ENCODE measurements around the gene TMEM86B.

TMEM86B gene

DNA sequence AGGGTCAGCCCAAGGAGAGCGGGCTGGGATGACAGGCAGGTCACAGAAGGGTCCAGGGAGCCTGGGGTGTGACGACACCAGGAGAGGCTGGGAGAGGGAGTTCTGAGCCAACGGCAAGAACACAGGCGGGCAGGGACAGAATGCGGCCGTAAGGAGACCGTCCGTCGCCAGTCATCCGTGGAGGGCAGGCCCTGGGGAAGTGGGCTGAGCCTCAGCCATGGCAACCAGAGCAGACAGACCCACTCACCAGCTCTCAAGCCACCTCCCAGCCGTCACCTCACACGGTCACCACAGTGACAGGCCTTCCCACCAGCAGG is 3.7 kb upstream of the TMEM86B start:
- no peaks in the 10 kb centered on the region for H3K4me1 ChIP-seq (ENCODE audit: control insufficient read depth, insufficient read depth, low read length)
- no peak overlapping the region for H3K27ac ChIP-seq (ENCODE audit: extremely low read depth, low read depth, low read length)
- H3K4me3 ChIP-seq (ENCODE audit: low read depth, low read length), result no peak overlapping the region
- no peak for TF ChIP-seq ZBTB8A (tag by site-specific recombination; IDR thresholded peaks at IDR 0.05)
- no peak for TF ChIP-seq ZNF394 (tag by site-specific recombination; IDR thresholded peaks at IDR 0.05; ENCODE audit: borderline replicate concordance)
- no peak for TF ChIP-seq ZBTB17 (tag by site-specific recombination; IDR thresholded peaks at IDR 0.05)
- no peak for TF ChIP-seq ZNF623 (tag by site-specific recombination; IDR thresholded peaks at IDR 0.05)
- no peak for TF ChIP-seq ZNF221 (tag by site-specific recombination; IDR thresholded peaks at IDR 0.05; ENCODE audit: borderline replicate concordance)
- TF ChIP-seq ZEB2 (tag by site-specific recombination; IDR thresholded peaks at IDR 0.05), result no peak
- TF ChIP-seq ZNF341 (tag by site-specific recombination; IDR thresholded peaks at IDR 0.05; ENCODE audit: low read depth), result no peak
- TF ChIP-seq ZNF202 (tag by site-specific recombination; IDR thresholded peaks at IDR 0.05; ENCODE audit: borderline replicate concordance), result no peak
- no peak for TF ChIP-seq ZNF585B (tag by site-specific recombination; IDR thresholded peaks at IDR 0.05)
- TF ChIP-seq ZNF157 (tag by site-specific recombination; IDR thresholded peaks at IDR 0.05), result no peak
- TF ChIP-seq ZNF324 (tag by site-specific recombination; IDR thresholded peaks at IDR 0.05), result no peak
- no peak for TF ChIP-seq ZNF701 (tag by site-specific recombination; IDR thresholded peaks at IDR 0.05)
- TF ChIP-seq, protein P1, sequence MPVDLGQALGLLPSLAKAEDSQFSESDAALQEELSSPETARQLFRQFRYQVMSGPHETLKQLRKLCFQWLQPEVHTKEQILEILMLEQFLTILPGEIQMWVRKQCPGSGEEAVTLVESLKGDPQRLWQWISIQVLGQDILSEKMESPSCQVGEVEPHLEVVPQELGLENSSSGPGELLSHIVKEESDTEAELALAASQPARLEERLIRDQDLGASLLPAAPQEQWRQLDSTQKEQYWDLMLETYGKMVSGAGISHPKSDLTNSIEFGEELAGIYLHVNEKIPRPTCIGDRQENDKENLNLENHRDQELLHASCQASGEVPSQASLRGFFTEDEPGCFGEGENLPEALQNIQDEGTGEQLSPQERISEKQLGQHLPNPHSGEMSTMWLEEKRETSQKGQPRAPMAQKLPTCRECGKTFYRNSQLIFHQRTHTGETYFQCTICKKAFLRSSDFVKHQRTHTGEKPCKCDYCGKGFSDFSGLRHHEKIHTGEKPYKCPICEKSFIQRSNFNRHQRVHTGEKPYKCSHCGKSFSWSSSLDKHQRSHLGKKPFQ (tag by site-specific recombination; IDR thresholded peaks at IDR 0.05), result no peak
- TF ChIP-seq, protein P2, sequence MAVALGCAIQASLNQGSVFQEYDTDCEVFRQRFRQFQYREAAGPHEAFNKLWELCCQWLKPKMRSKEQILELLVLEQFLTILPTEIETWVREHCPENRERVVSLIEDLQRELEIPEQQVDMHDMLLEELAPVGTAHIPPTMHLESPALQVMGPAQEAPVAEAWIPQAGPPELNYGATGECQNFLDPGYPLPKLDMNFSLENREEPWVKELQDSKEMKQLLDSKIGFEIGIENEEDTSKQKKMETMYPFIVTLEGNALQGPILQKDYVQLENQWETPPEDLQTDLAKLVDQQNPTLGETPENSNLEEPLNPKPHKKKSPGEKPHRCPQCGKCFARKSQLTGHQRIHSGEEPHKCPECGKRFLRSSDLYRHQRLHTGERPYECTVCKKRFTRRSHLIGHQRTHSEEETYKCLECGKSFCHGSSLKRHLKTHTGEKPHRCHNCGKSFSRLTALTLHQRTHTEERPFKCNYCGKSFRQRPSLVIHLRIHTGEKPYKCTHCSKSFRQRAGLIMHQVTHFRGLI (tag by site-specific recombination; IDR thresholded peaks at IDR 0.05), result no peak
- TF ChIP-seq ZNF146 (tag by site-specific recombination; IDR thresholded peaks at IDR 0.05), result no peak
- TF ChIP-seq ZNF433 (tag by site-specific recombination; IDR thresholded peaks at IDR 0.05; ENCODE audit: low read depth), result no peak
- no peak for TF ChIP-seq OSR2 (tag by site-specific recombination; IDR thresholded peaks at IDR 0.05)
- TF ChIP-seq, protein P3, sequence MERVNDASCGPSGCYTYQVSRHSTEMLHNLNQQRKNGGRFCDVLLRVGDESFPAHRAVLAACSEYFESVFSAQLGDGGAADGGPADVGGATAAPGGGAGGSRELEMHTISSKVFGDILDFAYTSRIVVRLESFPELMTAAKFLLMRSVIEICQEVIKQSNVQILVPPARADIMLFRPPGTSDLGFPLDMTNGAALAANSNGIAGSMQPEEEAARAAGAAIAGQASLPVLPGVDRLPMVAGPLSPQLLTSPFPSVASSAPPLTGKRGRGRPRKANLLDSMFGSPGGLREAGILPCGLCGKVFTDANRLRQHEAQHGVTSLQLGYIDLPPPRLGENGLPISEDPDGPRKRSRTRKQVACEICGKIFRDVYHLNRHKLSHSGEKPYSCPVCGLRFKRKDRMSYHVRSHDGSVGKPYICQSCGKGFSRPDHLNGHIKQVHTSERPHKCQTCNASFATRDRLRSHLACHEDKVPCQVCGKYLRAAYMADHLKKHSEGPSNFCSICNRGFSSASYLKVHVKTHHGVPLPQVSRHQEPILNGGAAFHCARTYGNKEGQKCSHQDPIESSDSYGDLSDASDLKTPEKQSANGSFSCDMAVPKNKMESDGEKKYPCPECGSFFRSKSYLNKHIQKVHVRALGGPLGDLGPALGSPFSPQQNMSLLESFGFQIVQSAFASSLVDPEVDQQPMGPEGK (tag by site-specific recombination; IDR thresholded peaks at IDR 0.05), result no peak
- TF ChIP-seq ZNF211 (tag by site-specific recombination; IDR thresholded peaks at IDR 0.05; ENCODE audit: low read depth), result no peak
- ChIA-PET CTCF (interaction anchor here (0.6 kb wide), 1 partner anchor 12 kb away, joined by 5 read pairs; no protein-coding TSS in a partner anchor), POLR2A (interaction anchor here (0.5 kb wide), 1 partner anchor 306 kb away, joined by 11 read pairs; no protein-coding TSS in a partner anchor)
- peaks cover 20 to 92% of the 10 kb centered on the region in 2 experiments for H3K36me3 ChIP-seq (ENCODE audit: control insufficient read depth in 2 of 2, insufficient read depth in 1 of 2, low read length in 2 of 2)
- H3K9me3 ChIP-seq (ENCODE audit: control insufficient read depth, insufficient read depth, low read depth, low read length), result no peaks in the 10 kb centered on the region

DNA sequence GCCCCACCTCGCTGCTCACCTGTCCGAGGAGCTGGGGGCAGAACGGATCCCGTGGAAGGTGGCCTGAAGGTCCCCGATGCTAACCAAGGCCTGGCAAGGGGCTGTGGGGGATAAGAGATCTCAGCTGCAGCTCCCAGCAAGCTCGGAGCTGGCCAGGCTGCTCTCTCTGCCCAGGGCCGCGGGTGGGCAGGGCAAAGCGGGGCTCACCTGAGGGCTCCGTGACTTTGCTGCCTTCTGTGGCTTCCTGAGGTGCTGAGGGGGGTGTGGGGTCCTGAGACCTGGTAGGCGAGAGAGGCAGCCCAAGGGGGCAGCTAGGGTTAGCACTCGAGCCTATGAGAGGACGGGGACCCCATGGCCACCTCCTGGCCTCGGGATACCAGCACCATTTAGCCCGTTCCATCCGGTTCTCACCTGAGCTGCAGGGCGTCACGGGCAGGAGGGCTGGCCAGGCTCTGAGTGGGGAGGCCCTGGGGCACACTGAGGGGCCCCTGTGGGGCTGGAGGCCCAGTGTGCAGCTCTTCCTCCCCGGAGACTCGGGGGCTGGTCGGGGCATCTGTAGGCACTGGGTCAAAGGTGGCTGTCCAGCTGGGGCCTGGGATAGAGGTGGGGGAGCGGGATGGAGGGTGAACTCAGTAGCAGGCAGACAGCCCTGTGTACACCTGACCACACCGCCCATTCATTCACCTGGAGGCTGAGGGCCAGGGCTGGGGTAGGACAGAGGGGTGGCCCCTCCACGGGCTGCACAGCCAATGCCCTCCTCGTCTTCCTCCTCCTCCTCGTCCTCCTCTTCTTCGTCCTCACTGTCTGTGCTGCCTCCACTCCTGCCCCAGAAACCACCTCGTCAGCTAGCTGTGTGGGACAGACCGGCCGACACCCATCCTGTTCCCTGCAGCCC is 3.1 kb upstream of the TMEM86B start:
- no peak overlapping the region for H3K27ac ChIP-seq (ENCODE audit: extremely low read depth, low read depth, low read length)
- ChIA-PET POLR2A (interaction anchor here (0.5 kb wide), 1 partner anchor 307 kb away, joined by 11 read pairs; no protein-coding TSS in a partner anchor), CTCF (no interaction called here)
- no peaks in the 10 kb centered on the region for H3K4me1 ChIP-seq (ENCODE audit: control insufficient read depth, insufficient read depth, low read length)
- H3K4me3 ChIP-seq (ENCODE audit: low read depth, low read length), result no peak overlapping the region
- H3K9me3 ChIP-seq (ENCODE audit: control insufficient read depth, insufficient read depth, low read depth, low read length), result no peaks in the 10 kb centered on the region
- TF ChIP-seq ZNF341 (tag by site-specific recombination; IDR thresholded peaks at IDR 0.05; ENCODE audit: low read depth), result no peak
- no peak for TF ChIP-seq ZNF19 (tag by site-specific recombination; IDR thresholded peaks at IDR 0.05; ENCODE audit: low read depth)
- TF ChIP-seq MEIS1 (CRISPR knock-in tag; IDR thresholded peaks at IDR 0.05; ENCODE audit: borderline replicate concordance), result no peak
- no peak for TF ChIP-seq ZNF239 (tag by site-specific recombination; IDR thresholded peaks at IDR 0.05)
- TF ChIP-seq, protein P4, sequence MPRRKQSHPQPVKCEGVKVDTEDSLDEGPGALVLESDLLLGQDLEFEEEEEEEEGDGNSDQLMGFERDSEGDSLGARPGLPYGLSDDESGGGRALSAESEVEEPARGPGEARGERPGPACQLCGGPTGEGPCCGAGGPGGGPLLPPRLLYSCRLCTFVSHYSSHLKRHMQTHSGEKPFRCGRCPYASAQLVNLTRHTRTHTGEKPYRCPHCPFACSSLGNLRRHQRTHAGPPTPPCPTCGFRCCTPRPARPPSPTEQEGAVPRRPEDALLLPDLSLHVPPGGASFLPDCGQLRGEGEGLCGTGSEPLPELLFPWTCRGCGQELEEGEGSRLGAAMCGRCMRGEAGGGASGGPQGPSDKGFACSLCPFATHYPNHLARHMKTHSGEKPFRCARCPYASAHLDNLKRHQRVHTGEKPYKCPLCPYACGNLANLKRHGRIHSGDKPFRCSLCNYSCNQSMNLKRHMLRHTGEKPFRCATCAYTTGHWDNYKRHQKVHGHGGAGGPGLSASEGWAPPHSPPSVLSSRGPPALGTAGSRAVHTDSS (tag by site-specific recombination; IDR thresholded peaks at IDR 0.05), result peak; percentile 75
- peaks cover 13 to 91% of the 10 kb centered on the region in 2 experiments for H3K36me3 ChIP-seq (ENCODE audit: control insufficient read depth in 2 of 2, insufficient read depth in 1 of 2, low read length in 2 of 2)
